HG03045 (cell line): Measurements from ENCODE around the gene KIAA1614.

Source experiments
- ATAC-seq: cut with Tn5 transposase; IDR thresholded peaks from one replicate; pipeline ENCODE4 v1.9.1; 2021; ENCODE audit warnings: mild to moderate bottlenecking, moderate library complexity; ENCODE audit not compliant: unreplicated experiment

KIAA1614 gene, protein sequence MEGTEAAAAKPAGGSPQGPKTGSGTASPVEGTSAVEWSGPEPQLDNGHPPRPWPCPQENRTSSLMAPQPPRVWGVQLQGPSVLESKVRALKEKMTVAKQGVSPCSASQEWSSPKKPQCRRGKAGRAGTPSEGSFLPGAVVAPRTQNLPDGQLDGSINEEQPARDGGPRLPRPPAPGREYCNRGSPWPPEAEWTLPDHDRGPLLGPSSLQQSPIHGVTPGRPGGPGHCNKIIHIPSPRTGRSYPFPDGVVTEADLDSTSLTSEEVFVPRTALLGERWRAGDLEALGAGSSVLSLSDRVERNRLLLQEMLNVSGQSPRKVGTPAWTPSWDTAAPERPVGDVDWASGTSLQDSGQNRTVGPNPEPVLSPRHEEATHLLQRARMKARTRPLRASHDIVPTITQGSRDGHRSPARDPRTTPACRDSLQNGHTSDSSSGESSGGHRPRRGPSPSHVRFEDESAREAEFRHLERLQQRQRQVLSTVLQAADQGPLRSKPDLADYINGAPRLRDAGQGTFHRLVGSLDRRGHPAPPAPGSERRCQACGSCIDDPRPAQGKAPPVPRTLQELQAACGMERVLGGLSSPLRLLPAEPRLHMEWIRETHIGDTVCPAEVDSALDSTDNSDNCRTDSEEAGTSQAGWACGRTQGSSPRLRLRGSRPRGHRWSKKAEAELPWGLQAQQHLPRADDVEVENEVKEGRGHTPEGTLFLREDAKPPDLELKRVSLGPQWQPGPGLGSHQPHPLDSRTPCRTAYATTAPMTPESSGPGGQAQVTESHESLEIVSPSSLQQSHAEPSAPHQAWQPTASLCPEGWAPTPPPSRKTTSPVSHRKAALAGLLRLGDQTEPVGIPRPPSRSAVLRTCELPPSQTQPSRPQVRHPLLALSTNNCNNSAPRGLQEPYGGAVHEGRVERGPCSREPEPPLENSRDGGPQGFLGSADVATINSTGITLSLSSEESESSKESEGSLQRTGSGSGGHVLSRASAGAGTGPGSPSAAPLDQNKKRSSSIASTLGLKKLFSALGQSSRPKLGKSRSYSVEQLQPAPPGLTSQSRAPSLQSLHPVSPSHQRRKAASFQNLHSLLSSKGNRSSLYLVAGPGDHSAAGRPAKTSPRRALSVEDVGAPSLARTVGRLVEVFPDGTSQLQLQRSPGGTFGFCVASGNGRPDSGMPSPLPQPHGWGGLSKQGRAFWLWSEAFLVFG

DNA sequence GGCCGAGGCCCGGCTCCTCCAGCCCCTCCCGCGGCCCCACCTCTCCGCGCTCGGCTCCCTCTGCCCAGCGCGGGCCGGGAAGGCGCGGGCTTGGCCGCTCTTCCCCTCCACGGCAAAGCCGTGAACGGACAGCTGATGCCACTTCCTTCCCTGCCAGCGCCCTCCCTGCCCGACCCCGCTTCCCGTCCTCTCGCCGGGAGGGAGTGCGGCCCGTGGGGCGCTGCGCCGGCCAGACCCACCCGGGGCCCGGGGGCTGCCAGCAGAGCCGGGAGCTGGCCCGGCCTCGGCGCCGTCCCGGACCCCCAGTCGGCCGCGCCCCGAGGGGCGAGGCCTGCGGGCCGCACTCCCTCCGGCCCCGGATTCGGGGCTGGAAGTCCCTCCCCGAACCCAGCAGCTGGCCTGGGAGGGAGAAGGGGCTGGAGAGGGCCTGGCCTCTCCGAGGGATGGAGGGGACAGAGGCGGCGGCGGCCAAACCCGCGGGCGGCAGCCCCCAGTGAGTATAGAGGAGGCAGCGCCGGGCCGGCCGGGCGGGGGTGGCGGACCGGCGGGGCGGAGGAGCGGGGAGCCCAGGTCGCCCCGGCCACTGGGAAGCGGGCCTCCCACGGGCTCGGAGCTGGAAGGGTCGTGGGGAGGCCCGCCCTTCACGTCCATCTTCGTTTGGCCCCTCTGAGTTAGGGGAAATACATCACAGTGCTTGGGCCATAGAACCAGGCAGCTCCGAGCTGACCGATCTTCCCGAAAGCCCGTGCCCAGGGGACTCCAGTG lies at the start of gene KIAA1614:
Gene KIAA1614, plus strand, starts transcription at position 97 of the 765 bp plus-strand sequence. Its CDS starts 347 bp downstream, at position 444.
- no peak for ATAC-seq

GRCh38 chr1:180863158-180863775 lies 49.4 kb upstream of the KIAA1614 start:
- ATAC-seq = no peak

DNA sequence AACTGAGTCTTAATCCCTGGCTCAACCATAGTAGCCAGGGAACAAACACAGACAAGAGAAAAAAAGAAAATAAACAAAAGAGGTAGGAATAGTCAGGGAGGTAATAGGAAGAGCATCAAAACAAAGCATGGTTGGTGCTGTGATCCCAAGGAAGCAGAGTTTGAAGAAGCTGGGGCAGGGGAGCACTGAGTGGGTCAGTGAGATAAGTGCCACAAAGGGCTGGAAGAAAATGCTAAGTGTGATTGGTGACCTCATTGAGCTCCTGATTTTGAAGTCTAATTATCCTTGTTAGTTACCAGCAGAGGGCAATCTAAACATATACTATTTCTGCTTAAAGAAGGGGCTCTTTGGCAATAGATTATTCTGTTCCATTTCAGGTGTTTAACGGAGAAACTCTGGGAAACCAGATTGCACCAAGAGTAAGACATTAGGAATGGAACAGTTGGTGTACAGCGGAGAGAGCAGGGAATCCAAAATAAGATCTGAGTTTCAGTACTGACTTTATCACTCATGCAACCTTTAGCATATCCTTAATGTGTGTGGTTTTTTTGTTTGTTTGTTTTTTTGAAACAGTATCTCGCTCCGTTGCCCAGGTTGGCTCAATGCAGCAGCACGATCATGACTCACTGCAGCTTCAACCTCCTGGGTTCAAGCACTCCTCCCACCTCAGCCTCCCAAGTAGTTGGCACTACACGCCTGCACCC lies 30.7 kb upstream of the KIAA1614 start:
- ATAC-seq = no peak

- ATAC-seq = no peak
Measured at GRCh38 chr1:180884588-180885300, 28.0 kb upstream of the KIAA1614 start.

- ATAC-seq = no peak
Measured at GRCh38 chr1:180886338-180886737, 26.4 kb upstream of the KIAA1614 start.

DNA sequence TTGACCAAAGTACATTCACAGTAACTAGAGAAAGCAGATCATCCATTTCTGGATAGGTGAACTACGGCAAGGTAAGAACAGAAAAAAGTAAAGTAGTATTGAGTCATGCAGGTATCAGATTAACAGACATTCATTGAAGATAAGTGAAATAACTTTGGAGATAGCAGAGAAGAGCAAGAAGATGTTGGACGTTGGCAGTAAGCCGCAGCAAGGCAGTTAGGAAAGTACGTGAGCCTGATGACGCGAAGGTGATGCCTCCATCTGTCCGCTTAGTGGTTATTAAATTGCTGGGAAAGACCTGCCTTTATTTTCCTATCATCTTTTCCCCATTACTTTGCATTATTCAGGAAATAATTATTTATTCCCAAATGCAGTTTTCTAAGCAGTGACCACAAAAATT lies 24.9 kb upstream of the KIAA1614 start:
- ATAC-seq = no peak

GRCh38 chr1:180888870-180889269 lies 23.8 kb upstream of the KIAA1614 start:
- ATAC-seq = no peak

GRCh38 chr1:180889325-180889724 lies 23.4 kb upstream of the KIAA1614 start:
- no peak for ATAC-seq

DNA sequence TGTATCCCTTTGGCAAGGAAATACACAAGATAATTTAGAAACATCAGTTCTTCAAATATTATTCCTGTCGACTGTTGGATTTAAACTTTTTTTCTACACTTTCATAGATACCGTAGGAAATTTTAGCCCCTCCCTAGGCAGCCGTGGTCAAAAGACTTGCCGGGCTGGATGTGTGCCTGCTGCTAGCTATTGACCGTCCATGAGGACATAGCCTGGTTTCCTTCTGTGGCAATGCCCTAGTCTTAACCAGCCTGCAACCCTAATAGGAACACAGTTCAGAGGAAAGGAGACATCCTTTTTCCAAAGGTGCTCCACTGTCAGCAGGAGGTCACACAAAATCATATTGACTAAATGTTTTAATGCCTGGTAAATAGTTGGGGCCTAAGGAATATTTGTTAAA lies 20.4 kb upstream of the KIAA1614 start:
- ATAC-seq = no peak

DNA sequence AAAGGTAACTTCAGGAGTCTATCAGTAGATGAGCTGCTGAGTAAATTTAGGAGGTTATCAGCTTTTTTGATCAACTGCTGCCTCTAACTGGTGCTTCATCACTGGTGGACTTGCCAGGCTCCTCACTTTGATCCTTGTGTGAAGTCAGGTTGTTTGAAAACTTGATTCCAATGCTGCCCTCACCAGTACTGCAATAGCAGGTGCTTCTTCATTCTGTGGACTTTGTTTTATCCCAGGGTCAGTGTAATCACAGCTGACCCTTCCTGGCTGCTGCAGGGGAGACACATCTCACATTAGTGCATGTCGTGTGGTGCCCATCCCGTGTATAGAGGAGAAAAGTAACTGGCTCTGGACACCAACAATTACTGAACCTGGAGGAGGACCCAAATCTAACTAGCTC lies 20.0 kb upstream of the KIAA1614 start:
- ATAC-seq = no peak

DNA sequence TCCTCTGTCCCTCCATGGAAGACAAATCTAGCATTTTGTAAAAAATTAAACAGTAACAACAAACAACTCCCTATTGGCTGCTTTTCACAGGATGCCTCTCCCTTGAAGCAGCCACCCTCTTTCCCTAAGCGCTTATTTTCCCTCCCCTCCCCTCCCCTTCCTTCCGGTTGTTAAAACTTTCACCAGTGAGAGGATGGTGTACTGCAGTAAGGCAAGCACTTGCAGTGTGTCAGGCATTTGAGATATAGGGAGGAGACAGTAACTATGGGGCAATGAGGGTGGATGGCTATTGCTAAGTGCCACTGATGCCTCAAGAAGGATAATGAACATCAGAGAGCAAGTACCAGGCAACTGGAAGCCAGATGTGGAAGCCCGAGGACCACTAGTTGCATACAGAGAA lies 19.1 kb upstream of the KIAA1614 start:
- ATAC-seq = no peak

GRCh38 chr1:180896161-180896560 lies 16.5 kb upstream of the KIAA1614 start:
- no peak for ATAC-seq

DNA sequence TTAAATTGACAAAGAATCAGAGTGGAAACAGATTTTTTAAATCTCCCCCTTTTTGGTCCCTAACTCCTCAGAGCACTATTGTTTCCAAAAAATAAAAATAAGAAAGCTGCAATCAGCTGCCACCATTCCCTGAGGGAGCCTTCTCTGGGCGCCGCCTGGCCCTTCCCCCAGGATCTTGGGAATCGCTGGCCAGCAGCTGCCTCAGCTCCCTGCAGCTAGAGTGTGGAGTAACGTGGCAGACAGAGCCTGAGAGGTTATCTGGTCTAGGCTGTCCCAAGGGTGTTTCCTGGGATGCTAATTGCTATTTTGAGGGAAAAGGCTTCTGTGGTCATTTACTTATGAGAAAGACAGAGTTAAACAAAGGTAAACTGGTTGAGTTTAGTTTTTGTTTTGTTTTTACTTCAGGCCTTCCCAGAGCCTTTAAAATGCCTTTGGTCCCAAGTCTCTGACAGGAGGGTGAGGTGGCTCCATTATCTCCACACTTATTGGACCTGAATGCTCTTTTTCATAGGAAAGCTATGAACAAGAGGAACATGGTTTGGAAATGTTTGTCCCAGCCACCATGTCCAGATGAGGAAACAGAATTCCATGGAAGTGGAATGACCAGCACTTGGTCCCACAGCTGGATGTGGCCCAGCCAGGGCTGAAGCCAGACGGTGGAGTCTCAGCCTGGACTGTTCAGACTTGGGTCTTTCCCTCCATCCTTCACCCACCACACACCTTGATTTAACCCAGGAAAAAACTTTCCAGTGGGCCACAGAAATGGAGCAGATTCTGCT lies 14.1 kb upstream of the KIAA1614 start:
- no peak for ATAC-seq

- ATAC-seq = no peak
Measured at GRCh38 chr1:180899262-180899661, 13.4 kb upstream of the KIAA1614 start.

GRCh38 chr1:180901076-180901990 lies 11.4 kb upstream of the KIAA1614 start:
- no peak for ATAC-seq

- ATAC-seq = no peak
Measured at GRCh38 chr1:180902541-180902940, 10.2 kb upstream of the KIAA1614 start.

- no peak for ATAC-seq
Measured at GRCh38 chr1:180905927-180906326, 6.8 kb upstream of the KIAA1614 start.
